Stimulated activated CD4-positive, alpha-beta T cell treated with anti-CD3 and anti-CD28 coated beads, TNF-alpha, amount 100 ng/mL, for 4 hours (primary cell): ENCODE measurements around the gene MEF2D.

ENCODE experiments used
- DNase-seq, 3 experiments: peaks; one replicate each; pipeline ENCODE4 v3.0.0-alpha.2; 2020; ENCODE audit warnings: low read depth in 3 of 3

The MEF2D gene

GRCh38 chr1:156470473-156470872 lies 30.1 kb downstream of the MEF2D start:
- DNase-seq: no peak

- no peak for DNase-seq
These were observed 31.8 kb downstream of the MEF2D start for GRCh38 chr1:156468693-156469345.

DNA sequence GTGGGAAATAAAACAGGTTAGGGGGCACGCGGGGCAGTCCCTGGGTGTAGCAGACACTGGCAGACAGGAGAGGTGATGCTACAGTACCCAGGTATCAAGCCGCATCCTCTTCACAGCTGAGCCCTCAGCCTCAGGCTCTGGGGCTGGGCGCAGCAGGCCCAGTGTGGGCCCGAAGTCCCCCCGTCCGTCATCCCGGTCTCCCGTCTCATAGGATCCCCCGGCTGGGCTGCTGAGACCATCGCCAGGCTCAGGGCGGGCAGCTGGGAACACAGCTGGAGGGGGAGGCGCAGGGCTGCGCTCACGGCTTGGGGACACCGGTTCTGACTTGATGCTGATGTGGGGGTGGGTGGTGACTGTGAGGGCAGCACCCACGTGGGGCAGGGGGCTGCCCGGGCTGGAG lies 32.7 kb downstream of the MEF2D start:
- DNase-seq: no peak

DNA sequence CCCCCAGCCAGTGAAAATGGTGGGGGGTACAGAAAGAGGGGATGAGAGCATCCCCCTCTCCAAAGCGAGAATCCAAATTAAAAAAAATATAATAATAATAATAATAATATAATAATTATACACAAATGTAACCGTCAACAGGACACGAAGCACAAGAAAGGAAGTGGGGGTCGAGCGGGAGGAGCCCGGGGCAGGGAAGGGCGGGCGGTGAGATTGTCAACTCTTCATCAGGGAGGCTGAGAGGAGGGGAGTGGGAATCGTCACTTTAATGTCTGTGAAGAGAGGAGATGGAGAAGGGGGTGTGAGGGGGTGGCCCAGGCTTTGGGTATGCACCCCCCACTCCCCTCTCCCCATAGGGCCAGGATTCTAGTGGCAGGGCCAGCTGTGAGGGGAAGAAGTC lies 33.2 kb downstream of the MEF2D start:
- no peak for DNase-seq

DNA sequence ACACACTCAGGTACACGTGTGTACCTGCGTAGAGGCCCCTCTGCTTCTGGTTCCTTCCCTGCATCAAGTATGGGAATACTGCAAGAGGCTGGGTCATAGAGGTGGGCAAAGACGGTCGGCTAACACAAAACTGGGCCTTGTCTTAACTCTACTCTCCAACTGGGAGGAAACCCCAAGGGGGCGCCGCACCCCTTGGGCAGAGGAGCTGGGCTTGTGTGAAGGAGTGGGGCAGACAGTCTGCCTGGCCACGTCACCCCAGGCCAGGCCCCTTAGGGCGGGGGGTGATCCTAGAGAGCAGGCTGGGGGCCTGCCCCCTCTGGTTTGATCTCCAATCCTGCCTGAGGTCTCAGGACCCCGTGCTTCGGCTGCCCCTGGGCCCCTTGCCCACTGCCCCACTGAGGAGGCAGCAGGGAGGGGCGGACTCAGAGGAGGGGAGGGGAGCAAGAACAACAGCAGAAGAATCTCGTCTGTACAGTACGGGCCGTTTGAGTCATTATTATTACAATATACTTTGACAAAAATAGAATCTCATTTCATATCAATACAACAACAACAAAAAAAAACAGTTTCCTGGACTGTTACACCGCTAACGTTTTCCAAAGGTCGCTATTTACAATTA lies 34.7 kb downstream of the MEF2D start:
- DNase-seq: no peak

GRCh38 chr1:156464825-156465452 lies 35.6 kb downstream of the MEF2D start:
- DNase-seq: no peak

DNA sequence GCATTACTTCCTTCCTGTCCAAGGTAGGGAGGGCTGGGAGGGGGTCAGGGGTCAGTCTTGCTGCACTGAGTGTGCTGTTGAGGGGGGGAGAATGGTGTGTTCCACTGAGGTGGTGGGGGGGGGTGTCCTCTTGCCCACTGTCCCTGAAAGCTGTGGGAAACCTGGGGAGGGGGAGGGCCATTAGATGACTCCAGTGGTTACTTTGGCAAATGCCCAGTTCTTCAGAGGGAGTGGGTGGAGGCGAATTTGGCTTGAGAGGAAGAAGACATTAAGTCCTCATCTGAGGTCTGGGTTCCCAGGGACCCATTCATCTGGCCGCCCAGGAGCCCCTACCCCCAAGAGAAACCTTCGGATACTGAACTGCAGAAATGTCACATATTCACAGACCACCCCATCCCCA lies 36.2 kb downstream of the MEF2D start:
- no peak for DNase-seq

- DNase-seq: no peak
These were observed 36.7 kb downstream of the MEF2D start for GRCh38 chr1:156463874-156464273.

DNA sequence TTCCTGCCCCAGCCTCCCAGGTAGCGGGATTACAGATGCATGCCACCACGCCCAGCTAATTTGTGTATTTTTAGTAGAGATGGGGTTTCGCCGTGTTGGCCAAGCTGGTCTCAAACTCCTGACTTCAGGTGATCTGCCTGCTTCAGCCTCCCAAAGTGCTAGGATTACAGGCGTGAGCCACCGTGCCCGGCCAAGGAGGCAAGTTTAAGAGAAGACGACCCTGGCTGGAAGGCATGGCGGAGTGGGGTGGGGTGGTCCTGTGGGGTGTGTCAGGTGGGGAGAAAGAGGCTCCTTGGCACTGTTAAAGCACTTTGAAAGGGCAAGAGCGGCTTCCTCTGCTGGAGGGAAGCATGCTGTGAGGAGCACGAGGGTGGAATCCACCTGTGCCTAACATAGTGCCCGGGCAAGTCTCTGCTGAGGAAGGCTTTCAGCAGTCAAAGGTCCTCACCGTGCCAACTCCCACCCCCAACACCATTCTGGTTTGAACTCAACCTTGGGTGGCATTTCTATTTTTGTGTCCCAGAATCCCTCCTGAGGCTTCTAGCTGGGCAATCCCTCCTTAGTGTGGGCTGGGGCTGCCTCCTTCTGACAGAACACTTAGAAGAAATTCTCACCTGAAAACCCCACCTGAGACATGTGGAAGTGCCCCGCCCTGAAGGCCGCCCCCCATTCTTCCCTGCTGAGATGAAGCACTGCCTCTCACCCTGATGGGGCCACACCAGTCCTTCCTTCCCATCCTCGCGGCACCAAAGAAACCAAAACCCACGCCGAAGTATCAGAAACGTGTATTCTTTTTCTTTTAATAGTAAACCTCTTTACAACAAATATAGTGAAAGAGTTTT lies 37.4 kb downstream of the MEF2D start:
- no peak for DNase-seq

- DNase-seq: no peak
These were observed 38.6 kb downstream of the MEF2D start for GRCh38 chr1:156461781-156462647.

DNA sequence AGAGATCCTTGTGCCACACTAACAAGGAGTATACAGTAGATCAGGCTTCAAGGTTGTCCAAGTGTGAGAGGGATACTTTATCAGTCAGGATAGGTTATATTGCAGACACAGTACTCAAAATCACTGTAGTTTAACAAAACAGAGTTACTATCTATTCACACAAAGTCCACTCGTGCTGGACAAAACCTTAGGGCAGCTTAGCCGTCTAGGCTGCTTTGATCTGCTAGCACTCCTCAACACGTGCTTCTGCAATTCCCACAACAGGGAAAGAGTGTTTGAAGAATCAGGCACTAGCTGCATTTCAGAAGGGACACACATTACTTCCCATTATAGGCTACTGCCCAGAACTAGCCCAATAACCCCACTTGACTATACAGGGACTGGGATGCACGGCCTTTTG lies 39.5 kb downstream of the MEF2D start:
- no peak for DNase-seq

DNA sequence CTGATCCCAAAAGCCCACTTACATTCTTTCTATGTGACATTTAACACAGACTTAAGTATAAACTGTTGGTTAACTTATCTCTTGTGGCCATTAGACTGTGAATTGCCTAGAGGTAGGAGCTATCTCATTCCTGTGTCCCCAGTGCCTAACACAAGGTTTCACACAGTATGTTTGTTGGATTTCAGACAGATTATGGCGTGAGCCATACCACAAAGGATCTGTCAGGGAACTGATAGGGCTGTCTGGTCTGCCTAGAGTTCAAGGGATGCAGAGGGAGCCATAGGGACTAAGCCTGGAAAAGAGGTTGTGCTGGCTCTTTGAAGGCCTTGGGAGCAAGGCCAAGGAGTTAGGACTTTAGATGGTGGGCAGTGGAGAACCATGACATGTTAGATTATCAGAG lies 40.0 kb downstream of the MEF2D start:
- no peak for DNase-seq

GRCh38 chr1:156458181-156458503 lies 42.4 kb downstream of the MEF2D start:
- no peak for DNase-seq

DNA sequence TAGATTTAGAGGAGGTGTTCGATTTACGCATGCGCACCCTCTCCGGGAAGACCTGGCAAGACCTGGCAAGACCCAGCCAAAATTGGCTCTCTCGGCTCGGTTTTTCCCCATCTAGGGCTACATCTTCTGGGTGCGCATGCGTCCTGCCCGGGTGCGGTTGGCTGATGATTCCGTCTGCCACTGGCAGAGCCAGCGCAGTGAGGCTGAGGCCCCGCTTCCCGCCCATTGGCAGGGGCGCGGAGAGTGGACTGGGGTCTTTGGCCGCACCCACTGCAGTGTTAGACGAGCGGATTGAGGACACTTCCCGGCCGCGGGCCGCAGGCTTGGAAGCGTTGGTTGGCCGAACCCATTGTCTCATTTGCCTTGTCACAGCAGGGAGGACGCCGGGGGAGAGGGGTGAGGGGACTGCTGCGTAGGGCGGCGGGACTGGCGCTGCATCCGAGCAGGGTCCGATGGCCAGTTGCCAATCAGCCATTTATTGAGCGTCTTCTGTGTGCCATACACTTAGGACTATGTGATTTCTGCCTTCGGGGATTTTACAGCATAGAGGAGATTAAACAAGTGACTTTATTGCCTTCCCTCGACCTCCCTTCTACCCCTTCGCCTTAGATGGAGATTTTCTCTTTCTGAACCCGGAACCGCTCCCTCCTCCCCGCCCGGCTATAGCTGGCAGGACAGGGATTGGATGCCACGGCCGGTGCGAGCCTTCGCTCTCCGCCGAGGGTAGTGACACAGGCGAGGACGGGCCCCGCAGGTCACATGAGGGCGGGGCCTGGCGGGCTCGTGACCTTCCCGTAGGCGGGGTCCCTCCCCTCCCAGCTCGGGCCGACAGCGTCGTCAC lies 43.7 kb downstream of the MEF2D start:
- DNase-seq: peak; percentile 92 to 97 (median 93)

DNA sequence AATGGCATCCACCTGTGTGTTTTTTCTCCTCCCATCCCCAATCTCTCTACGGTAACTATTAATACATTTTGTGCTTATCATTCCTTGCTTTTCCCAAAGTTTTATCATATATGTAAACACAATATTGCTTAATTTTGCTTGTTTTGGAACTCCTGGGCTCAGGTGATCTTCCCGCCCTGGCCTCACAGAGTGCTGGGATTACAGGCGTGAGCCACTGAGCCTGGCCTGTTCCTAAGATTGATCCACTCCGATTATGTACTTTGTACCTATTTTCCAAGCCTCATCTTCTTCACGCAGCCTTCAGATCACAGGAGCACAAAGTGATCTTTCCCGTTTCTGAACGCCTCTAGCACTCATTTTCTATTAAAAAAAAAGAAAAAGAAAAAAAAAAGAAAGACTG lies 45.2 kb downstream of the MEF2D start:
- no peak for DNase-seq

DNA sequence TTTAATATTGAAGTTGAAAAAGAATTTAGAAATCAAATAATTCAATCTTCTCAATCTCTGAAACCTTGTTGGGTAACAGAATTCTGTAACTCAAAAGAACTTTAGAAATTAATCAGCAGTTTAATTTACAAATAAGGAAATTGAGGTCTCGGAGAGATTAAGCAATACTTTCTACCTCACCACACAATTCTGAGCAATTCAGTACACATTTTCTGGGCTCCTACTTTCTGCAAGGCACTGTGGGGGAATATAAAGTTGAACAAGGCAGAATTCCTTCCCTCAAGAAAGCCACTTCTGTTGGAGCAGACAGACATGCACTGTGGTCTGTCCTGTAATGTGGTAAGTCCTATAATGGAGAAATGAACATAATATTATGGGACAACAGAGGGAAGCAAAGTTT lies 47.7 kb downstream of the MEF2D start:
- DNase-seq: no peak

- DNase-seq: no peak
These were observed 48.9 kb downstream of the MEF2D start for GRCh38 chr1:156451505-156452160.

- no peak for DNase-seq
These were observed 52.2 kb downstream of the MEF2D start for GRCh38 chr1:156448134-156448967.

DNA sequence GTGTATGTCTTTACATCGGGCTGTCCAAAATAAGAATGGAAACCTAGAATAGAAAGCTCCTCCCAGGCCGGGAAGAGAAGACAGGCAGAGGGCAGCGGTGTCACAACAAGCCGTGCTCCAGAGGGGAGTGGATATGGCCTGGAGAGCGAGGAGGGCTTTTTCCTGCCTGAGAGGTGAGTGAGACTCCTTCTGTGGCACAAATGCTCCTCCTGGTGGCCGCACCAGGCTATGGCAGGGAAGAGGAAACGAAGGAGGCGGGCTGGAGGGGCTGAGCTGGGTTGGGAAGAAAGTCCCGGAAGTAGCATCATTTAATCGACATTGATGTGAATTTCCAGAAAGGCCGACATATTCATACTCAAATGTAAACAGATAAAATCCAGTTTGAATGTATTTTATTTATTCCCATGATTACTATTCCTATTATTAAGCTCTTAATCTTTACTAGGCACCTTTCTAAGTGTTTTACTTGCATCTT lies 54.7 kb downstream of the MEF2D start:
- peak; percentile 63 to 66 (median 64) for DNase-seq
